Esophagus squamous epithelium (tissue), 5 donors: ENCODE data around the gene UGT3A2. TPM values are rescaled to one million over a fixed set of nuclear protein-coding genes. Genes with fewer than 3 reads are reported as not detected.

Source experiments
- DNase-seq: peaks from one replicate; lab custom pipeline; 2025; lab: John Stamatoyannopoulos, UW
- H3K27ac ChIP-seq, 4 donors: fragments of 200-600 bp; sonication (generic); one replicate each; pipeline ENCODE4 v1.5.1; 2016 to 2019; ENCODE audit warnings: mild to moderate bottlenecking in 1 of 4
- H3K27me3 ChIP-seq, 4 donors: fragments of 200-600 bp; sonication (generic); 1 replicate in 3 of 4; 2 replicates in 1 of 4; pipeline versions ENCODE4 v1.5.1 to v1.6.0; 2017 to 2021; ENCODE audit warnings: antibody characterized with exemption in 1 of 4
- H3K36me3 ChIP-seq, 3 donors: fragments of 200-600 bp; sonication (generic); one replicate each; pipeline ENCODE4 v1.5.1; 2016 to 2019
- H3K4me1 ChIP-seq, 3 donors: fragments of 200-600 bp; sonication (generic); one replicate each; pipeline ENCODE4 v1.5.1; 2017 to 2019
- H3K4me3 ChIP-seq, 4 donors: fragments of 200-600 bp; sonication (generic); 1 replicate in 3 of 4; 2 replicates in 1 of 4; pipeline ENCODE4 v1.5.1; 2016 to 2019; ENCODE audit warnings: mild to moderate bottlenecking in 2 of 4, moderate library complexity in 1 of 4
- H3K9me3 ChIP-seq, 3 donors: fragments of 200-600 bp; sonication (generic); one replicate each; pipeline ENCODE4 v1.5.1; 2016 to 2019
- POLR2A ChIP-seq, 4 donors: fragments of 450-650 bp; IDR thresholded peaks; one replicate each; pipeline ENCODE4 v1.6.1; 2017; ENCODE audit warnings: antibody characterized with exemption in 4 of 4, mild to moderate bottlenecking in 4 of 4, moderate library complexity in 3 of 4
- WGBS, 2 donors: methylation state at CpG; one replicate each; pipeline ENCODE4 v1.1.5; 2018; 5-methylcytosine and 5-hydroxymethylcytosine counted together
- intact Hi-C: fragments of 100-400 bp; cut with DNase I; formaldehyde crosslinking; loops from one replicate; pipeline ENCODE4 v1.15.0; 2022
- total RNA-seq, 4 donors: library from RNA; depleted of rRNA; stranded (reverse); fragments of >200 nt; gene quantifications; one replicate each; pipeline ENCODE4 v1.1.0, GENCODE V29; 2016
- TF ChIP-seq, protein P1 (sequence below), 6 experiments: fragments of 450-650 bp in 4 of 6; fragments of 200-600 bp in 2 of 6; sonication (generic) in 2 of 6; IDR thresholded peaks; one replicate each; pipeline ENCODE4 v1.5.1; 2016 to 2019; ENCODE audit warnings: antibody characterized with exemption in 6 of 6, mild to moderate bottlenecking in 4 of 6, moderate library complexity in 4 of 6
- donor health status: DM: yes; HTN: yes; CAD: no.

The UGT3A2 gene
- total RNA-seq, 4 donors from 2014 or later: not detected

GRCh38 chr5:36073595-36074216 lies 7.0 kb upstream of the UGT3A2 start:
- 74 to 76% methylated on average over 3 of the region's 3 CpGs for WGBS, 2 donors
- H3K27ac ChIP-seq: no peak overlapping the region
- peaks cover 0 to 11% (median 0%) of the 10 kb centered on the region in 4 donors for H3K27me3 ChIP-seq
- no peak overlapping the region for H3K4me3 ChIP-seq
- H3K9me3 ChIP-seq: no peaks in the 10 kb centered on the region
- DNase-seq: no peak
- no peaks in the 10 kb centered on the region for H3K36me3 ChIP-seq
- H3K4me1 ChIP-seq: no peaks in the 10 kb centered on the region
- intact Hi-C loops: no loop called here
- TF ChIP-seq, protein P1, sequence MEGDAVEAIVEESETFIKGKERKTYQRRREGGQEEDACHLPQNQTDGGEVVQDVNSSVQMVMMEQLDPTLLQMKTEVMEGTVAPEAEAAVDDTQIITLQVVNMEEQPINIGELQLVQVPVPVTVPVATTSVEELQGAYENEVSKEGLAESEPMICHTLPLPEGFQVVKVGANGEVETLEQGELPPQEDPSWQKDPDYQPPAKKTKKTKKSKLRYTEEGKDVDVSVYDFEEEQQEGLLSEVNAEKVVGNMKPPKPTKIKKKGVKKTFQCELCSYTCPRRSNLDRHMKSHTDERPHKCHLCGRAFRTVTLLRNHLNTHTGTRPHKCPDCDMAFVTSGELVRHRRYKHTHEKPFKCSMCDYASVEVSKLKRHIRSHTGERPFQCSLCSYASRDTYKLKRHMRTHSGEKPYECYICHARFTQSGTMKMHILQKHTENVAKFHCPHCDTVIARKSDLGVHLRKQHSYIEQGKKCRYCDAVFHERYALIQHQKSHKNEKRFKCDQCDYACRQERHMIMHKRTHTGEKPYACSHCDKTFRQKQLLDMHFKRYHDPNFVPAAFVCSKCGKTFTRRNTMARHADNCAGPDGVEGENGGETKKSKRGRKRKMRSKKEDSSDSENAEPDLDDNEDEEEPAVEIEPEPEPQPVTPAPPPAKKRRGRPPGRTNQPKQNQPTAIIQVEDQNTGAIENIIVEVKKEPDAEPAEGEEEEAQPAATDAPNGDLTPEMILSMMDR (IDR thresholded peaks at IDR 0.05): no peak
- TF ChIP-seq POLR2A (IDR thresholded peaks at IDR 0.05): no peak

DNA sequence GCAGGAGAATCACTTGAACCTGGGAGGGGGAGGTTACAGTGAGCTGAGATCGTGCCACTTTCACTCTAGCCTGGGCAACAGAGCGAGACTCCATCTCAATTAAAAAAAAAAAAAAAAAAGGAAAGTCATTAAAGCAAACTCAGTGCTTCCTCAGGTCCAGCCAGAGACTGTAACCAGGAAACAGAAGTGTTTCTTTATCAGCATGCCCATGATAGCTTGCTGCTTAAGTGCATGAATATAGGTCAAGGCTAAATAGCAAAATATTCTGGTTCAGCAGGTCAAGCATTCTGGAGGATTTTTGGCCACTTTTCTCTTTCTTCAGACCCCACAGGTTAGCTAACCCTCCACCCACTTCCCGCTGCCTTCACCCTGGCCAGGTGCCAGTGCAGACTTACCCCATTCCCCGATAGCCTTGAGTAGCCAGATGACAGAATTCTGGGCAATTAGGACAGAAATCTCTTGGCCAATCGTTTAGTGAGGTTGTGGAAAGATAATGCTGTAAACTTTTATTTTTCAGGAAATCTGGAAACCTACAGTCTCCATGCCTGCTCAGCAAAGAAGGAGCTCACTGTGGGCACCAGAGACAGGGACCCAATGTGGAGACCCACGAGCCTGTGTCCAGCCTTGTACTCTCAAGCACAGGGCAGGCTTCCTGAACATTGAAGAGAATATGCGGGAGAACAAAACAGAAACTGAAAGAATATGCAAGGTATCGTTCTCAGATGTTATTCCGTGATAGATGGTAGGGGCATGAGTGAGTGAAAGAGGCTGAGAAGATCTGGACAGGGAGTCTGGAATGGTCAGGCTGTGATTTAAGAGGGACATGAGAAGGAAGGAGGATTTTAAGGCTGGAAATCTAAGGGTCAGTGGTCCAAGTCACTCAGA lies 4.2 kb upstream of the UGT3A2 start:
- no peak for TF ChIP-seq POLR2A (IDR thresholded peaks at IDR 0.05)
- TF ChIP-seq, protein P1 (IDR thresholded peaks at IDR 0.05): no peak
- H3K27ac ChIP-seq: no peak overlapping the region
- no peaks in the 10 kb centered on the region for H3K9me3 ChIP-seq
- no peak for DNase-seq
- H3K27me3 ChIP-seq: peaks cover 0 to 21% (median 0%) of the 10 kb centered on the region in 4 donors
- H3K4me1 ChIP-seq: no peaks in the 10 kb centered on the region
- no peaks in the 10 kb centered on the region for H3K36me3 ChIP-seq
- H3K4me3 ChIP-seq: peak overlapping the region in 1 of 4 donors; percentile 44
- intact Hi-C loops: no loop called here
- WGBS, 2 donors: 41 to 47% methylated on average over 9 of the region's 9 CpGs

- no peak for DNase-seq
- no peak overlapping the region for H3K27ac ChIP-seq
- H3K4me3 ChIP-seq: no peak overlapping the region
- TF ChIP-seq, protein P1 (IDR thresholded peaks at IDR 0.05): no peak
- no peak for TF ChIP-seq POLR2A (IDR thresholded peaks at IDR 0.05)
- peaks cover 0 to 38% (median 0%) of the 10 kb centered on the region in 4 donors for H3K27me3 ChIP-seq
- H3K36me3 ChIP-seq: no peaks in the 10 kb centered on the region
- intact Hi-C loops: no loop called here
- no peaks in the 10 kb centered on the region for H3K9me3 ChIP-seq
- WGBS, 2 donors: 89 to 95% methylated on average over 3 to 5 of the region's 5 CpGs
- H3K4me1 ChIP-seq: no peaks in the 10 kb centered on the region
These were observed 2.1 kb upstream of the UGT3A2 start for GRCh38 chr5:36068751-36069281.

GRCh38 chr5:36066001-36066539 lies 612 bp downstream of the UGT3A2 start:
- Histone ChIP-seq H3K36me3 (no peaks in the 10 kb centered on the region), H3K4me3 (no peak overlapping the region), H3K4me1 (no peaks in the 10 kb centered on the region), H3K27ac (no peak overlapping the region), H3K9me3 (no peaks in the 10 kb centered on the region), H3K27me3 (peaks cover 0 to 45% (median 0%) of the 10 kb centered on the region in 4 donors)
- intact Hi-C loops: no loop called here
- TF ChIP-seq POLR2A (IDR thresholded peaks at IDR 0.05): no peak
- TF ChIP-seq, protein P1 (IDR thresholded peaks at IDR 0.05): no peak
- DNase-seq: no peak
- 41 to 51% methylated on average over 6 to 7 of the region's 13 CpGs for WGBS, 2 donors
